HG03520 (cell line): ENCODE results near the gene ACOT7.
"Not testable (repeated sequence)": the region's sequence is repeated elsewhere in the genome, so short reads cannot be mapped to it uniquely, and the experiment has no call there.

Experiments
- ATAC-seq: cut with Tn5 transposase; IDR thresholded peaks from one replicate; pipeline ENCODE4 v1.9.1; 2021; ENCODE audit warnings: mild to moderate bottlenecking, moderate library complexity; ENCODE audit not compliant: unreplicated experiment

Gene ACOT7

DNA sequence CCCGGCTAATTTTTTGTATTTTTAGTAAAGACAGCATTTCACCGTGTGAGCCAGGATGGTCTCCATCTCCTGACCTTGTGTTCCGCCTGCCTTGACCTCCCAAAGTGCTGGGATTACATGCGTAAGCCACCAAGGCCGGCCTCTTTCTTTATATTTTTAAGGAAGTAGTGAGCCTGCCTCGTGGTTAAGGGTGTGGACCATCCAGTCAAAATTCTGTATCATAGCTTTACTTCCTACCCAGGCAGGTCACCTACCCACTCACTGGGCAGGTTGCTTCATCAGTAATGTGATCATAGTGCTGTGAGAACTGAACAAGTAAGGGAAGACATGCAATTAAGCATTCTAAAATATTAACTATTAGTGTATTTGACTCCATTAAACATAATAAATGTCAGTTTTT lies 8.1 kb upstream of the ACOT7 start:
- ATAC-seq, result no peak

DNA sequence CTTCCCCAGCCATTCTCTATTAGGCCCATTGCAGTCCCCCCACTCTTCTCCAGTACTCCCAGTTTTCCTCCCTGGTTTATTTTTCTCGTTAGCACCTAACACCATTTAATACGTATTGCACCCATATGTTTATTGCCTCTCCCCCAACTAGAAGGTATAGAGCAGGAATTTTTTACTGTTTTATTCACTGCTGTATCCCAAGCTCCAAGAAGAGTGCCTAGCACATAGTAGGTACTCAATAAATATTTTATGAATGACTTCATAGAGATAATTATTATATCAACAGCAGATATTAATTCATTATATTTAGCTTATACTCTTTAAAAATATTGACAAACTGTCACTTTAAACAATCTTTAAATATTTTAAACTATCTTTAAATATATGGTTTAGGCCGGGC lies 5.7 kb upstream of the ACOT7 start:
- no peak for ATAC-seq

DNA sequence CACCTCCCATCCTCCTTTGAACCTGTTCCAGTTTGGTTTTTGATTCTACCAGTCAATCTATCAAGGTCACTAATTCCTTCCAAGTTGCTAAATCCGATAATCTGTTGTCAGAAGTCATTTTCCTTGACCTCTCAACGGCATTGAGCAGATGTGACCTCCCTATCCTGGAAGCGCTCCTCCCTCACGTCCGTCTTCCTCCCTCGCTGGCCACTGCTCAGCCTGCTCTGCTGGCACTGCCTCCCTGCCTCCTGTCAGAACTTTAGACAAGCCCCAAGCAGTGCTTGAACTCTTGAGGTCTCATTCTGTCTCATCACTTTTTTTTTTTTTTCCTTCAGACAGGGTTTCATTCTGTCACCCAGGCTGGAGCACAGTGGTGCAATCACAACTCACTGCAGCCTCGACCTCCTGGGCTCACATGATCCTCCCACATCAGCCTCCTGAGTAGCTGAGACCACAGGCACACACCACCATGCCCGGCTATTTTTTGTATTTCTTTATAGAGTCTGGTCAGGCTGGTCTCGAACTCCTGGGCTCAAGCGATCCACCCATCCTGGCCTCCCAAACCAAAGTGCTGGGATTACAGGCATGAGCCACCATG lies 4.4 kb upstream of the ACOT7 start:
- no peak for ATAC-seq

DNA sequence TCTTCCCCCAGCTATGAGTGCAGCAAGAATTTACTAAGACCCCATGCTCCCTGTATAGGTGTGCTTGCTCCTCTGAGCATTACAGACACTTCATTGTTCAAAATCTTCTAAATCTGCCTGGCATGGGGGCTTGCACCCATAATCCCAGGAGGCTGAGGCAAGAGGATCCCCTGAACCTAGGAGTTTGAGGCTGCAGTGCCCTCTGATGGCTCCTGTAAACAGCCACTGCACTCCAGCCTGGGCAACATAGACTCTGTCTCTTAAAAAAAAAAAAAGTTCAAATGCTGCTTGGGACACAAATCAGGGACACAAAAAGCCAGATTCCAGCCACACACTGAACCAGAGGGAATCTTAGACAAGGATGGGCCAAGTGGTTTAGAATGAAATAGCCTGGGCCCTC lies 3.4 kb upstream of the ACOT7 start:
- ATAC-seq, result no peak

DNA sequence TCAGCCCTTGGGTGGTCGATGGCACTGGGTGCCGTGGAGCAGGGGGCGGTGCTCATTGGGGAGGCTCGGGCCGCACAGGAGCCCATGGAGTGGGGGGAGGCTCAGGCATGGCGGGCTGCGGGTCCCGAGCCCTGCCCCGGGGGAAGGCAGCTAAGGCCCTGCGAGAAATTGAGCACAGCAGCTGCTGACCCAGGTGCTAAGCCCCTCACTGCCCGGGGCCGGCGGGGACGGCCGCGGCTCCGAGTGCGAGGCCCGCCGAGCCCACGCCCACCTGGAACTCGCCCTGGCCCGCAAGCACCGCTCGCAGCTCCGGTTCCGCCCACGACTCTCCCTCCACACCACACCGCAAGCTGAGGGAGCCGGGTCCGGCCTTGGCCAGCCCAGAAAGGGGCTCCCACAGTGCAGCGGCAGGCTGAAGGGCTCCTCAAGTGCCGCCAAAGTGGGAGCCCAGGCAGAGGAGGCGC lies 2.2 kb upstream of the ACOT7 start:
- not testable (repeated sequence) for ATAC-seq

DNA sequence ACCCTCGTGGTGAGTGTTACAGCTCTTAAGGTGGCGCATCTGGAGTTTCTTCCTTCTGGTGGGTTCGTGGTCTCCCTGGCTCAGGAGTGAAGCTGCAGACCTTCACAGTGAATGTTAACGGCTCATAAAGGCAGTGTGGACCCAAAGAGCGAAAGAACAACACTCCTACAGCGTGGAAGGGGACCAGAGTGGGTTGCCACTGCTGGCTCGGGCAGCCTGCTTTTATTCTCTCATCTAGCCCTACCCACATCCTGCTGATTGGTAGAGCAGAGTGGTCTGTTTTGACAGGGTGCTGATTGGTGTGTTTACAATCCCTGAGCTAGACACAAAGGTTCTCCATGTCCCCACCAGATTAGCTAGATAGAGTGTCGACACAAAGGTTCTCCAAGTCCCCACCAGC lies 1.6 kb upstream of the ACOT7 start:
- not testable (repeated sequence) for ATAC-seq

DNA sequence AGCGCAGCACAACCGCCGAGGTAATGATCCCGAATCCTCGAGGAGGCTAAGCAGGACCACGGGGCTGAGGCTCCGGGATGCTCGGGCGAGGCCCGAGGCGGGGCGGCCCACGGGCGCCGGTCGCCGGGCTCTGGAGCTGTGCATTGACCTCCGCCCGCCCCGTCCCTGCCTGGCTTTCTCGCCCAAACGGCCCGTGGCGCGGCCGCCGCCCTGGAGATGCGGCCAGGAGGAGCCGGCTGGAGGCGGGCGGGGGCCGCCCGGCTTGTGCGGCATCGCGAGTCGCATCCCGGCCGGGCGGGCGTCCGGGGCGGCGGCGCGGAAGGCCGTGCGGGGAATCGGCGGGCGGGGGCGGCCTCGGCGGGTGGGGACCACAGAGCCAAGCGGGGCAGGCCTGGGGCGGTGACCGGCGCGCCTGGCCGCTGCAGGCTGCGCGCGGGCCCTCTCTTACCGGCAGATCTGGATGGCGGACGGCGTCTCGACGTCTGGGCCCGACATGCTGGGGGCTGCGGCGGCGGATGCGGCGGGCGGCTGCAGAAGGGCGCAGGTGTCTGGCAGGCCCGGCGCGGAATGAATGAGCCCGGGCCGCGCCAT lies 663 bp downstream of the ACOT7 start:
- peak; percentile 14 for ATAC-seq

DNA sequence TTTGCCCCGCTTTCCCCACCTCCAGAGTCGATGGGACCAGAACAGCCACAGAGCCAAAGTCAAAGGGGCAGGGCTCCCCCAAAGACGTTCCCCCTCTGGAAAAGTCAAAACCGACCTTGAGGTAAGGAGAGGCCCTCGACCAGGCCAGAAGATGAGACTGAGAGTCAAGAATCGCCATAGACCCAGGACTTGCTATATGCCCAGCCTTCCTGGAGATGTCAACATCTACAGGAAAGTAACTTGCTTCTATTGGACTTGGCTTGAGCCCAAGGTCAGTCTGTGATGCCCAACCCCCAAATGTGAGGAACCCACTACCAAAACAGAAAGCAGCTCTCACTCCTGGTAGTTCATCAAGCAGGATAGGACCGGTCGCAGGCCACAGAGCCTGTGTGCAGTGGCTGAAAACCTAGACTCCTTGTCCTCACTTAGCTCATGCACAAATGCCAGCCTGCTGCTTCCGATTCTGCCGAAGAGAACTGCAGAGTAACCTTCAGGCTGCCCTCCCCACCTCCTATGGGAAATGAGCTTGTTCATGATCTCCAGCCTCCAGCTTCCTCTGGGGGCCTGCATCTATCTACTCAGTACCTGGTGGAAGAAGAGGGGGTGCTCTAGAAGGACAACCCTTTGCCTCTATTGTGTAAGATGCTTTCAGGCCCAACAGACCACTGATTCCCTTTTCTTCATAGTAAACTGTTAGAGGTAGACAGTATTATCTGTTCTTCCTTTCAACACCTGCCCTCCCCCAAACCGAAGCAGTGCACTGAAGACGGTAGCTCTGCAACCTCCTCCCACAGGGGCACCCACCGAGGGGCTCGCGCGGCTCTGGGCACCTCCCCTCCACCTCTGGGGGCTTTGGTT lies 1.4 kb downstream of the ACOT7 start:
- no peak for ATAC-seq

DNA sequence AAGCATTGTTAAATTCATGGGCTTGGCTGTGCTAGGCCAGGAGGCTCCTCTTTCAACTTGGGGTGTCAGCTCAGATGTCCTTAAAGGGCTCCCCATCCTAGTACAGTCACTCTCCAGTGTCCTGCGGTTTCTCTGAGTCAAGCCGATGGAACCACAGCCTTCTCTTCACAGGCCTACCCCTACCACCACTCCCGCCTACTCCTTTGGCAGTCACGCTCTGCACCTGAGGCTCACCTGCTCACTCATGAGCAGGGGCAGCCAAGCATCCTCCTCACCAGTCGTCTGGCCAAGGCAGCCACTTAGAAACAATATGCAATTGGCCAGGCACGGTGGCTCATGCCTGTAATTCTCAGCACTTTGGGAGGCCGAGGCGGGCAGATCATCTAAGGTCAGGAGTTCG lies 3.6 kb downstream of the ACOT7 start:
- no peak for ATAC-seq

DNA sequence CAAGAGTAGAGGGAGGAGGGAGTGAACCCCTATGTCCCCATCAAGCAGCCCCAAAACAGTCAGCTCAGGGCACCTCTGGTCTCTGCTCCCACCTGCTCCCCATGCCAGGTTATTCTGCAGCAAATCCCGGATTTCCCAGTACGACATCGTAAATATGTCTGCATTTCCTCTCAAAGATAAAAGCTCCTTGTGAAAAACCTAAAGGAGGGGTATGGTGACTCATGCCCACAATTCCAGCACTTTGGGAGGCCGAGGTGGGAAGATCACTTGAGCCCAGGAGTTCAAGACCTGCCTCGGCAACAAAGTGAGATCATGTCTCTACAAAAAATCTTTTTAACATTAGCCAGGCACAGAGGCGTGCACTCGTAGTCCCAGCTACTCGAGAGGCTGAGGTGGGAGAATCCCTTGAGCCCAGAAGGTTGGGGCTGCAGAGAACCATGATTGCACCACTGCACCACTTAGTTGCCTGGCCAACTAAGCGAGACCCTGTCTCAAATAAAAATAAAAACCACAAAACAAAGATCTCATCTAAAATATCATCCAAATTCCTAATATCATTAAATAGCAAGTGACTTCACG lies 7.1 kb downstream of the ACOT7 start:
- no peak for ATAC-seq

DNA sequence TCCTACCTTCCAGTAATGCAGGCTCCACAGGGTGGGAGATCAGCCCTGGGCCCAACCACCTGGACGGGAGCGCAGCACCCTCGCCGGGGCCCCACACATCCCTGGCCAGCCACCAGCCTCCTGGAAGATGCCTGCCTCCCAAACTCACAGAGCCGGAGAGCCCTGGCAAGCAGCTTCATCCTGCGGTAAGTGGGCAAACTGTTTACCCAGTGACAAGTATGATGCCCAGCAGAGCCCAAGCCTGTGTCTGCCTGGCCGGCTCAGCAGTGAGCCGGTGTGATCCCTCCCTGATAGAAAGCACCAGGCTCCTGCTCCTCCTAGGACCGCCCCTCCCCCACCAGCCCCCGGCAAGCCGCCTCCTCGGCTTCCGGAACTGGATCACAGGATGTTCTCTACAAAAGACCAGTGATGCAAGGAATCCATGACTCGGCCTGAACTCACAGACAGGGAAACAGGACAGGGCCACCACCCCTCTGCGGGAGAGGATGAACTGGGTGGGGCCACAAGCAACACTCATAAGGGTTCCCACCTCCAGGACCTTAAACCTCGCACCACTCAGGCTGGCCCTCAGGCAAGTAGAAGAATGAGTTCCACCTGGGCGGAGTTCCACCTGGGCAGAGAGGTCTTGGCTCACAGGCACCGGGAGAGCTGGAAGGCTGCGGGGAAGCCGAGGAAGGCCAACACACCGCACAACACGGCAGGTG lies 7.9 kb downstream of the ACOT7 start:
- no peak for ATAC-seq

DNA sequence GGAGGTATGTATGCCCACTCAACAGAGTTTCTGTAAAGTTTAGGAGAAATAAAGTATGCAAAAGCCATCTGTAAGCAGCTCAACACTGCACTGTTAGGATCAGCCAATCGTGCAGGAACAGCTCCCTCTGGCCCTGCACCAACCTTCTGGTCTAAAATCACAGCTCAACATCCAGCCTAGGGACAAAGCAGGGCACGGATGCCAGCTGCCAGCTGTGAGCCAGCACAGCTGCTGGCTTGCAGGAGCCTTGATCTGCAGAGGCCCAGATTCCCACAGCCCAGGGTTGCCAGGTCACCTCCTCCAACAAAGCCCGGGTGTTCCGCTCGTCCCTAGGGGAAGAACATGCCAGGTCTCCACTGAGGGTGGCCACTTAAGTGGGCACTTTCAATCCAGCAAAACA lies 8.6 kb downstream of the ACOT7 start:
- ATAC-seq, result no peak

DNA sequence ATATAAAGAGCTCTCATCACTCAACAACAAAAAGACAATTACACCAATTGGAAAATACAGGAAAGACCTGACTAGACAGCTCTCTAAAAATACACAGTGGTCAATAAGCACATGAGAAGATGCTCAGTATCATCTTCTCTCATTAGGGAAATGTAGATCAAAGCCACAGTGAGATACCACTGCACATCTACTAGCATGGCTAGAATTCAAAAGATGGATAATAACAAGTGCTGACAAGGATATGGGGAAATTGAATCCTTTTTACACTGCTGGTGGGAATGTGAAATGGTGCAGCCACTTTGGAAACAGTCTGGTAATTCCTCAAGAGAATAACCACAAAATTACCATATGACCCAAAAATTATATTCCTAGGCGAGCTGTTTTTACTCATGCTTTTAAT lies 9.4 kb downstream of the ACOT7 start:
- ATAC-seq, result no peak

DNA sequence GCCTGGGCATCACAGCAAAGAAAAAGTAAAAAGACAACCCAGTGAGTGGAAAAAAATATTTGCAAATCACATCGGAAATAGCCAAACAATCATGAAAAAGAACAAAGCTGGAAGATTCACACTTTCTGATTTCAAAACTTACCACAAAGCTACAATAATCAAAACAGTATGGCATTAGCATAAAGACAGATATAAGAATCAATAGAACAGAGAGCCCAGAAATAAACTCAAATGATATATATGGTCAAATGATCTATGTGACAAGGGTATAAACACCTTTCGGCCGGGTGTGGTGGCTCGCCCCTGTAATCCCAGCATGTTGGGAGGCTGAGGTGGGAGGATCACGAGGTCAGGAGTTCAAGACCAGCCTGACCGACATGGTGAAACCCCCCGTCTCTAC lies 13.5 kb downstream of the ACOT7 start:
- no peak for ATAC-seq

DNA sequence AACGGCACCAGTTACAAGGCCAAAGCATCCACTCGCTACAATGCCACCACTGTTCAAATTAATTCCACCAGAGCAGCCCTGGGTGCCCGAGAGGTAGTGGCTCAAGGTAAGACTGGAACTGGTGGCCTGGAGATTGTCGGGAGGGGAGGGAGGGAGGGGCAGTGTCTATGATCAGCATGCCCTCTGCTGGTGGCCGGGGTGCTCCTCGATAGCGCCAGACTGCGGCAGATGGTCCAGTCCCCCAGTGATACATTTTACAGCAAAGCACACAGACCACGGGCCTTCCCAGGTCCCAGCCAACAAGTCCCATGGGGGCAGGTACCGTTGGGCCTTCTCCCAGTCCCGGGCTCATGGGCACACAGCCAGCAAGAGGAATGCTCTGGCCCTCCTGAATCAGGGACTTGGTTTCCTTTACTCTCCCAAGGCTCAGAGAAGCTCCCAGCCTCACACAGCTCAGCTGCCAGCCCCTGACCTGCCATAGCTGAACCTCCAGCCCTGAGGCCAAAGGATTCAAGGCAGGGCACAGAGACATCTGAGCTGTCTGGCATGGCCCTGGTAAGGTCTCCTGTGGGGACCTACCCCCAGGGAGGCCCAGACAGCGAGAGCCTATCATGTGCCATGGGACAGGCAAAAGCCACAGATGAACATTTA lies 15.3 kb downstream of the ACOT7 start:
- ATAC-seq, result no peak

DNA sequence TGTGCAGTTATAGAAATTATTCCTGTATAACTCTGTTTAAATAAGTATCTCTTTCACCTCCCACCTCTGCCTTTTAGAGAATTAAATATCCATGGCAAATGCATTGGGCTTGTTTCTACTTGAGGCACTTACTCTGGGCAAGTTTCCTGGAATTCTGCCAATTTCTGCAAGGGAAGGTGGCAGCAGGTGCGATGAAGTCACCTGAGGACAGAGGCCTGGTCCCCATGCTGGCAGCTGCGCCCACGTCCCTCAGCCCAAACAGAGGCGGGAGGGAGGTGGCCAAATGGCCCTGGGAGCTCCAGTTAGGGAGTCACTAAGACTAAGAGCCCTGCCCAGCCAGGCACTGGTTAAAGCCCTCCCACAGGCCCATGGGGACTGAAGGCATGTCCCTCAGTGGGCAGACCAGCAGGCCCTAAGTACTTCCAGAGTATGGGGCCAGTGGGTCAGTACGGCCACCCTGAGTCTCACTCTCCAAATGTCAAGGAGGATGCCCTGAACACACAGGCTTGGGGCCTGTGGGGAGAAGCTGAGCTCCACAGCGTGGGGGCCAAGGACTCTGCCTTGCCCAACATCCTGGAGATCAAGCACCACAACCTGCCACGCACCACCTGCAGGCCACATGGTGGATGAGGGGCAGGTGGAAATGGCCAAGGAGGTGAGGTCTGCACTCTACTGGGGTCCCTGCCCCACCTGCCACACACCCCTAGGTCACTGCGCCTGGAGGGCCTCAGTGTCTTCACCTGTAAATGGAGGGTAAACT lies 19.4 kb downstream of the ACOT7 start:
- no peak for ATAC-seq

DNA sequence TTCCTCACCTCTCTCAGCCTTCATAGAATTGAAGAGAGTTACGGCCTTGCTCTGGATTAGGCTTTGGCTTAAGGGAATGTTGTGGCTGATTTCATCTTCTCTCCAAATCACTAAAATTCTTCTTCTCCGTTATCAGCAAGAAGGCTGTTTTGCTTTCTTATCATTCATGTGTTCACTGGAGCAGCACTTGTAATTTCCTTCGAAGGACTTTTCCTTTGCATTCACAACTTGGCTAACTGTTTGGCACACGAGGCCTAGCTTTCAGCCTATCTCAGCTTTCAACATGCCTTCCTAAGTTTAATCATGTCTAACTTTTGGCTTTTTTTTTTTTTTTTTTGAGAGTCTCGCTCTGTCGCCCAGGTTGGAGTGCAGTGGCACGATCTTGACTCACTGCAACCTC lies 21.3 kb downstream of the ACOT7 start:
- ATAC-seq, result not testable (repeated sequence)

DNA sequence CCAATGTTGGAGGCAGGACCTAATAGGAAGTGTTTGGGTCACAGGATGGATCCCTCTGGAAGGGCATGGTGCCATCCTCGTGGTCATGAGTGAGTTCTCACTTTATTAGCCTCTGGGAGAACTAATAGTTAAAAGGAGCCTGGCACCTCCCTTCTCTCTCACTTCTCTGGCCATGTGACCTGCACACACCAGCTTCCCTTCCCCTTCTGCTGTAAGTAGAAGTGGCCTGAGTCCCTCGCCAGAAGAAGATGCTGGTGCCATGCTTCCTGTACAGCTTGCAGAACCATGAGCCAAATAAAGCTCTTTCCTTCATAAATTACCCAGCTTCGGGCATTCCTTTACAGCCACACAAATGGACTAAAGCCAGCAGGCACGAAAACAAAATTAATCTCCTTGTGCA lies 23.6 kb downstream of the ACOT7 start:
- no peak for ATAC-seq

DNA sequence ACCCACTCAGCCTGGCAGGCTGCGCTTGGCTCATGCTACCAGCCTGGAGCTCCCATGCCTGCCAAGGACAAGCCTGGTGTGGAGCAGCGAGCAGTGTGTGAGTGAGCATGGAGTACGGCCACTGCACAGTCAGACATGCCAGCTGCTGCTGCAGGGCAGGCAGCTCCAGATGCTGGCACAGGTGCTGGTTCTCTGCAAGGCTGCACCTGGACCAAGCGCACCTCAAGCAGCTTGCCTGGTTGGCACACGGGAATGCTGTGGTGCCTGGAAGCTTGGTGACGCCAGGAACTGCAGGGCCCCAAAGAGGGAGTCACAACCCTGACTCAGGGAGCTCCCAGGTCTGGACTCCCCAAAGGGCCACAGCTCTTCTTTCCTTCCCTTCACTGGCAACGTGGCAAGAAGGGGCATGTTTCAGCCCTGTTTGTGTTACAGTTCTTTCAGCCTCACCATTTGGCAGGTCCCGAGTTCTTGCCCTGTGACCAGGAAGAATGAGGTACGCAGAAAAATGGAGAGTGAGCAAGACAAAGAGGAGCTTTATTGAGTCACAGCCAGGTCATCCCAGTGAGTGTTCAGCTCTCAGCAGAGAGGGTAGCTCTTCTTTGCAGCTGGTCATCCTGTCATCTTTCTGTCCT lies 26.1 kb downstream of the ACOT7 start:
- no peak for ATAC-seq
